ENCODE data around the gene KRTAP12-2.
"Not testable (repeated sequence)": the region's sequence is repeated elsewhere in the genome, so short reads cannot be mapped to it uniquely, and the experiment has no call there.

GRCh38 chr21:44689740-44690139 is 23.0 kb upstream of the KRTAP12-2 start:
- TF ChIP-seq CTCF (optimal IDR thresholded peaks at IDR 0.05 in 1 of 3, IDR thresholded peaks at IDR 0.05 in 1 of 3, conservative IDR thresholded peaks at IDR 0.05 in 1 of 3; ENCODE audit: extremely low read depth in 1 of 3, insufficient read depth in 2 of 3, low read length in 3 of 3); EZH2 (IDR thresholded peaks at IDR 0.05; ENCODE audit: low read length): not testable (repeated sequence)
